Osteoblast (primary cell): ENCODE measurements around the gene ENC1. TPM values are rescaled to one million over a fixed set of nuclear protein-coding genes. Genes with fewer than 3 reads are reported as not detected.

Experiments
- DNase-seq: peaks from one replicate; pipeline ENCODE4 v3.0.0; 2011; ENCODE audit warnings: low spot score, mixed read lengths; ENCODE audit not compliant: insufficient read length; ENCODE audit errors: missing footprints
- H2AFZ ChIP-seq: 2 replicates; pipeline ENCODE4 v1.6.0; 2011; ENCODE audit warnings: mild to moderate bottlenecking, low read length
- H3K27ac ChIP-seq: 2 replicates; pipeline ENCODE4 v1.5.1; 2011; ENCODE audit warnings: mild to moderate bottlenecking, low read depth, low read length, moderate library complexity
- H3K27me3 ChIP-seq: 2 replicates; pipeline ENCODE4 v1.6.0; 2012; ENCODE audit warnings: mild to moderate bottlenecking, control low read depth, inconsistent platforms, low read length, moderate library complexity; ENCODE audit not compliant: insufficient read depth
- H3K36me3 ChIP-seq: 2 replicates; pipeline ENCODE4 v1.5.1; 2011; ENCODE audit warnings: mild to moderate bottlenecking, low read length, control low read depth, moderate library complexity; ENCODE audit not compliant: insufficient read depth
- H3K4me1 ChIP-seq: 2 replicates; pipeline ENCODE4 v1.5.1; 2011; ENCODE audit warnings: mild to moderate bottlenecking, low read length, control low read depth, moderate library complexity; ENCODE audit not compliant: insufficient read depth
- H3K4me2 ChIP-seq: 2 replicates; pipeline ENCODE4 v1.6.0; 2011; ENCODE audit warnings: mild to moderate bottlenecking, low read length; ENCODE audit not compliant: insufficient read depth
- H3K4me3 ChIP-seq: fragments of 200-600 bp; sonication (generic); 3 replicates; pipeline ENCODE4 v1.5.1; 2012; ENCODE audit warnings: mild to moderate bottlenecking, low read length, inconsistent platforms; ENCODE audit not compliant: insufficient read depth
- H3K79me2 ChIP-seq: 2 replicates; pipeline ENCODE4 v1.6.0; 2012; ENCODE audit warnings: mild to moderate bottlenecking, low read length, control low read depth, inconsistent platforms; ENCODE audit not compliant: insufficient read depth
- H3K9me3 ChIP-seq: 2 replicates; pipeline ENCODE4 v1.5.1; 2011; ENCODE audit warnings: low read depth, low read length, control low read depth
- H4K20me1 ChIP-seq: 2 replicates; pipeline ENCODE4 v1.6.0; 2012; ENCODE audit warnings: mild to moderate bottlenecking, low read length, control low read depth; ENCODE audit not compliant: insufficient read depth
- CTCF ChIP-seq: IDR thresholded peaks from 2 replicates; pipeline ENCODE4 v1.5.1; 2011; ENCODE audit warnings: mild to moderate bottlenecking, low read depth, low read length, moderate library complexity; ENCODE audit errors: extremely low read depth
- total RNA-seq: library from RNA; depleted of rRNA; stranded (reverse); fragments of >200 nt; gene quantifications from 2 replicates; pipeline ENCODE4 v1.2.3, GENCODE V29; 2012

Gene ENC1
- total RNA-seq, 1 donor: 109 TPM

DNA sequence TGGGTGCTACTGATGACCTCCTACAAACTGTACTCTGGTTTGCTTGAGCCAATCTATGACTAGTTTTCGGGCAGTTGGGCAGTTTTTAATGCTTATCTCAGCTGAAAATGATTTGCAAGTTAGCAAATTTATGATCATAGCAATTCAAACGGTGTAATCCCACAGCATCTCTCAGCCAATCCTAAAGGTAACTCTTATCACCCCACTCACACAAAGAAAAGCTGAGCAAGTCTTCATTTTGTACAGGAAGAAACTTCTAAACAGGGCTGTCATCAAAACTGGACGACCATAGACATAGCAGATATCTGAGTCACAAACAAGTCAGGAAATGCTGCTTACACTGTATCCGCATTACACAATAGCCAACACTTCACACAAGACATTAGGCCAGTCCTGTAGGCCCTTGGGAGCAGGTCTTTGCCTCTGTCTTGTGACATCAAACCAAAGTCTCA lies 2.6 kb upstream of the ENC1 start:
- H3K9me3 ChIP-seq: no peaks in the 10 kb centered on the region
- no peak for TF ChIP-seq CTCF
- DNase-seq: peak; percentile 85
- no peaks in the 10 kb centered on the region for H3K27me3 ChIP-seq
- peak overlapping the region; percentile 38 for H3K4me2 ChIP-seq
- H3K4me3 ChIP-seq: no peak overlapping the region
- peaks cover 37% of the 10 kb centered on the region for H3K4me1 ChIP-seq
- H4K20me1 ChIP-seq: peaks cover 16% of the 10 kb centered on the region
- peaks cover 22% of the 10 kb centered on the region for H3K79me2 ChIP-seq
- peak overlapping the region; percentile 8 for H2AFZ ChIP-seq
- H3K27ac ChIP-seq: peak overlapping the region; percentile 64
- no peaks in the 10 kb centered on the region for H3K36me3 ChIP-seq

DNA sequence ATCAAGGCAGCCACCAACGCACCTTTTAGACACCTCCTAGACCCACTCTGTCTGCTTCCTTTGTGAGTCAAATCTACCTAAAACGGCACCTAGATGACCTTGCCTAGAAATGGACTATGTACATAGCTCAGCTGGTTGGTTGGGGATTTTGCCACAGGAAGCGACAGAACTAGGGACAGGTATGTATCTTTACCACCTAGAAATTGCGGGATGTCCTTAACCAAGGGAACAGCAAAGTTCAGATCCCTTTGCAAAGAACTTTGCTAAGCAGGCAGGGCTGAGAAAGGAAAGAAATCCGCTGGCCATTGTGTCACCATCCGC lies 2.0 kb upstream of the ENC1 start:
- Histone ChIP-seq H4K20me1 (peaks cover 21% of the 10 kb centered on the region), H3K4me2 (peak overlapping the region; percentile 38), H2AFZ (no peak overlapping the region), H3K9me3 (no peaks in the 10 kb centered on the region), H3K4me3 (no peak overlapping the region), H3K79me2 (peaks cover 28% of the 10 kb centered on the region), H3K27ac (peak overlapping the region; percentile 64), H3K36me3 (peaks cover 5% of the 10 kb centered on the region), H3K4me1 (peaks cover 43% of the 10 kb centered on the region), H3K27me3 (no peaks in the 10 kb centered on the region)
- DNase-seq: no peak
- TF ChIP-seq CTCF: no peak

DNA sequence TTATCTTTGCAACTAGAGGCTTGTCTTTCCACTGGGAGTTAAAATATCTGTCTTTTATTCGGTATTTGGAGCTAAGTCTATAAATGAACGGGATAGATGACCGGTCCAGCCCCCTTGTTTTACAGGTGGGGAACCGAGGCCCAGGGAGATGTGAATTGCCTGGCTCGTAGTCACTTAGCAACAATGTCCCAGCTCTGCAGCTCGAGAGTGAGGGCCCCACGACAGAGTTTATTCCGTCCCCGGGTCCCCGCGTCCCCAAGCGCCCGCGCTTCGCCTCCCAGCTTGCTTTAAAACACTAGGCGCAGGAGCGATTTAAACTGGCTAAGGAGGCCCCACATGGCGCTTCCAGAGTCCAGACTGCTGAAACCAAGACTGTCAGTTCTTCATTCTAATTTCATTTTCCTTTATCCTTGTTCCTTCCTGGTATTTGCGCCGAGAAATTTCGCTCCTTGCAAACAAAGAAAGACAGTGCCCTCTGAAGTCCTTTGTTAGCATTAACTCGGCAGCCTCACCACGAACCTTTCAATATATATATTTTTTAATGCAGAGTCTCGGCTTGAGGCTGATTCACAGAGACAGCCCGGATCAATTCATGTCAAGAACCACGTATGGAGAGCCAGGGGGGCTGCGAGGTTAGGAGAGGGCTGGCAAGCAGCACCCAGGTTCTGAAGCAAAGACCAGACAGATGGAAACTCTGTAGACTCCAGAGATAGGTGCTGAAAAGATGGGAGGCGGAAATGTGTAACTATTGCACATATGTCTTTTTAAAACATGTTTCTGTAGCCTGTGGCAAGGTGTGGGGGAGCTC lies 1.4 kb upstream of the ENC1 start:
- Histone ChIP-seq H3K4me1 (peaks cover 47% of the 10 kb centered on the region), H3K36me3 (peaks cover 11% of the 10 kb centered on the region)

More for the DNA sequence above, 1.4 kb upstream of the ENC1 start:
- H3K4me2 ChIP-seq: peak overlapping the region; percentile 95
- TF ChIP-seq CTCF: peak; percentile 77
- no peaks in the 10 kb centered on the region for H3K27me3 ChIP-seq
- H4K20me1 ChIP-seq: peaks cover 27% of the 10 kb centered on the region
- H3K4me3 ChIP-seq: peak overlapping the region; percentile 94
- peaks cover 34% of the 10 kb centered on the region for H3K79me2 ChIP-seq
- no peaks in the 10 kb centered on the region for H3K9me3 ChIP-seq
- peak overlapping the region; percentile 86 for H3K27ac ChIP-seq
- DNase-seq: peak; percentile 43
- H2AFZ ChIP-seq: peak overlapping the region; percentile 75
